ENCODE data around the gene AKAP14.
"Not testable (repeated sequence)": the region's sequence is repeated elsewhere in the genome, so short reads cannot be mapped to it uniquely, and the experiment has no call there.

DNA sequence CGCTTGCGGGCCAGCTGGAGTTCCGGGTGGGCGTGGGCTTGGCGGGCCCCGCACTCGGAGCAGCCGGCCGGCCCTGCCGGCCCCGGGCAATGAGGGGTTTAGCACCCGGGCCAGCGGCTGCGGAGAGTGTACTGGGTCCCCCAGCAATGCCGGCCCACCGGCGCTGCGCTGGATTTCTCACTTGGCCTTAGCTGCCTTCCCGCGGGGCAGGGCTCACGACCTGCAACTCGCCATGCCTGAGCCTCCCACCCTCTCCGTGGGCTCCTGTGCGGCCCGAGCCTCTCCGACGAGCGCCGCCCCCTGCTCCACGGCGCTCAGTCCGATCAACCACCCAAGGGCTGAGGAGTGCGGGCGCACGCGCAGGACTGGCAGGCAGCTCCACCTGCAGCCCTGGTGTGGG lies 5.1 kb upstream of the AKAP14 start:
- TF ChIP-seq EP300 (IDR thresholded peaks at IDR 0.05; ENCODE audit: low read depth); CTCF (IDR thresholded peaks at IDR 0.05); POLR2A (IDR thresholded peaks at IDR 0.05): not testable (repeated sequence)

Measured in transverse colon (tissue), 3 donors.